Activated CD8-positive, alpha-beta memory T cell treated with anti-CD3 and anti-CD28 coated beads, Interleukin-2, amount 50 U/mL, for 1 hour (primary cell): ENCODE data around the gene LCN2.

Experiments used
- DNase-seq: peaks from one replicate; pipeline ENCODE4 v3.0.0-alpha.2; 2020; ENCODE audit errors: extremely low read depth

LCN2 gene

GRCh38 chr9:128201441-128202369 is 52.5 kb downstream of the LCN2 start:
- DNase-seq, result no peak

GRCh38 chr9:128202648-128203023 is 53.4 kb downstream of the LCN2 start:
- DNase-seq, result no peak
